Measurements from ENCODE around the gene AQP9.
"Not testable (repeated sequence)": the region's sequence is repeated elsewhere in the genome, so short reads cannot be mapped to it uniquely, and the experiment has no call there.

Gene AQP9

GRCh38 chr15:58185439-58185838 is 47.3 kb downstream of the AQP9 start:
- DNase-seq: no peak

- DNase-seq: no peak
These were observed 51.1 kb downstream of the AQP9 start for GRCh38 chr15:58189148-58189811.

- no peak for DNase-seq
These were observed 52.2 kb downstream of the AQP9 start for GRCh38 chr15:58190419-58190818.

GRCh38 chr15:58193636-58194035 is 55.5 kb downstream of the AQP9 start:
- DNase-seq: not testable (repeated sequence)

- DNase-seq: no peak
These were observed 62.6 kb downstream of the AQP9 start for GRCh38 chr15:58200739-58201138.

- no peak for DNase-seq
These were observed 63.3 kb downstream of the AQP9 start for GRCh38 chr15:58201516-58201915.

GRCh38 chr15:58203537-58203936 is 65.4 kb downstream of the AQP9 start:
- no peak for DNase-seq

- no peak for DNase-seq
These were observed 68.0 kb downstream of the AQP9 start for GRCh38 chr15:58206151-58206550.

GRCh38 chr15:58208217-58208616 is 70.0 kb downstream of the AQP9 start:
- DNase-seq: not testable (repeated sequence)

GRCh38 chr15:58209007-58209481 is 70.9 kb downstream of the AQP9 start:
- not testable (repeated sequence) for DNase-seq

- DNase-seq: not testable (repeated sequence)
These were observed 71.8 kb downstream of the AQP9 start for GRCh38 chr15:58210031-58210430.

GRCh38 chr15:58212909-58213526 is 74.8 kb downstream of the AQP9 start:
- DNase-seq: no peak

- DNase-seq: no peak
These were observed 75.6 kb downstream of the AQP9 start for GRCh38 chr15:58213587-58214338.

GRCh38 chr15:58214591-58215340 is 76.6 kb downstream of the AQP9 start:
- DNase-seq: no peak

GRCh38 chr15:58217460-58217859 is 79.3 kb downstream of the AQP9 start:
- DNase-seq: no peak

- no peak for DNase-seq
These were observed 83.5 kb downstream of the AQP9 start for GRCh38 chr15:58221591-58222241.

GRCh38 chr15:58222679-58223078 is 84.5 kb downstream of the AQP9 start:
- no peak for DNase-seq

- no peak for DNase-seq
These were observed 85.3 kb downstream of the AQP9 start for GRCh38 chr15:58223432-58223831.

- no peak for DNase-seq
These were observed 85.9 kb downstream of the AQP9 start for GRCh38 chr15:58224068-58224467.

GRCh38 chr15:58227706-58228543 is 89.7 kb downstream of the AQP9 start:
- DNase-seq: peak; percentile 67

GRCh38 chr15:58228718-58229117 is 90.5 kb downstream of the AQP9 start:
- no peak for DNase-seq
